HEK293 (cell line): ENCODE results near the gene TUBG2.

Experiments used
- CTCF ChIA-PET: fragments of 350-600 bp; formaldehyde crosslinking; extraction: SDS; loops from one replicate; lab custom pipeline; 2021; ENCODE audit warnings: antibody characterized with exemption; lab: Yijun Ruan, JAX
- POLR2A ChIA-PET: fragments of 300-600 bp; formaldehyde crosslinking; extraction: SDS; loops from one replicate; lab custom pipeline; 2020; ENCODE audit warnings: antibody characterized with exemption, inconsistent platforms; lab: Yijun Ruan, JAX
- H3K27ac ChIP-seq: fragments of 200-500 bp; sonication (Bioruptor generic); 2 replicates; pipeline ENCODE4 v1.5.1; 2014; ENCODE audit warnings: low read depth, low read length, control low read depth, inconsistent platforms; ENCODE audit errors: extremely low read depth
- H3K36me3 ChIP-seq, 2 experiments: fragments of 200-500 bp in 1 of 2; sonication (Bioruptor generic) in 1 of 2; 1 replicate in 1 of 2; 2 replicates in 1 of 2; pipeline ENCODE4 v1.5.1; 2014 to 2017; ENCODE audit warnings: inconsistent platforms in 2 of 2, low read length in 2 of 2; ENCODE audit not compliant: control insufficient read depth in 2 of 2, insufficient read depth in 1 of 2
- H3K4me1 ChIP-seq: fragments of 200-500 bp; sonication (Bioruptor generic); 2 replicates; pipeline ENCODE4 v1.5.1; 2014; ENCODE audit warnings: mild to moderate bottlenecking, low read length, inconsistent platforms; ENCODE audit not compliant: control insufficient read depth, insufficient read depth
- H3K4me3 ChIP-seq: 2 replicates; pipeline ENCODE4 v1.5.1; 2011; ENCODE audit warnings: low read depth, mild to moderate bottlenecking, control low read depth, low read length, moderate library complexity
- H3K9me3 ChIP-seq: fragments of 200-500 bp; sonication (Bioruptor generic); 2 replicates; pipeline ENCODE4 v1.5.1; 2014; ENCODE audit warnings: low read depth, low read length, inconsistent platforms; ENCODE audit not compliant: control insufficient read depth, insufficient read depth
- CTCF ChIP-seq: fragments of 450-650 bp; formaldehyde crosslinking; IDR thresholded peaks from 2 replicates; pipeline ENCODE4 v1.5.1; 2016; ENCODE audit warnings: missing biosample characterization, missing genetic modification characterization
- GLI2 ChIP-seq: fragments of 450-650 bp; formaldehyde crosslinking; IDR thresholded peaks from 2 replicates; pipeline ENCODE4; 2017; ENCODE audit warnings: missing biosample characterization, missing genetic modification characterization, low read depth, borderline replicate concordance
- GLIS1 ChIP-seq: fragments of 450-650 bp; formaldehyde crosslinking; IDR thresholded peaks from 2 replicates; pipeline ENCODE4 v1.5.1; 2016; ENCODE audit warnings: missing biosample characterization, missing genetic modification characterization
- GLIS2 ChIP-seq: fragments of 450-650 bp; formaldehyde crosslinking; IDR thresholded peaks from 2 replicates; pipeline ENCODE4 v1.5.1; 2016; ENCODE audit warnings: missing biosample characterization, missing genetic modification characterization
- KLF7 ChIP-seq: fragments of 450-650 bp; formaldehyde crosslinking; IDR thresholded peaks from 2 replicates; pipeline ENCODE4 v1.5.1; 2016; ENCODE audit warnings: missing biosample characterization, missing genetic modification characterization, borderline replicate concordance
- MEIS1 ChIP-seq: sonication (generic); formaldehyde crosslinking; IDR thresholded peaks from 2 replicates; pipeline ENCODE4 v1.8.1; 2022; ENCODE audit warnings: missing genetic modification reagents, mild to moderate bottlenecking, borderline replicate concordance
- PRDM10 ChIP-seq: fragments of 450-650 bp; formaldehyde crosslinking; IDR thresholded peaks from 2 replicates; pipeline ENCODE4 v1.5.1; 2016; ENCODE audit warnings: missing biosample characterization, missing genetic modification characterization
- RBAK ChIP-seq: fragments of 450-650 bp; formaldehyde crosslinking; IDR thresholded peaks from 2 replicates; pipeline ENCODE4 v1.5.1; 2016; ENCODE audit warnings: missing biosample characterization, missing genetic modification characterization
- SETDB1 ChIP-seq: IDR thresholded peaks from one replicate; pipeline ENCODE4 v1.6.1; 2017; ENCODE audit warnings: mild to moderate bottlenecking, low read length, moderate library complexity, mixed read lengths; ENCODE audit not compliant: insufficient read length
- SP7 ChIP-seq: fragments of 450-650 bp; formaldehyde crosslinking; IDR thresholded peaks from 2 replicates; pipeline ENCODE4 v1.5.1; 2016; ENCODE audit warnings: missing biosample characterization, missing genetic modification characterization
- ZBTB20 ChIP-seq: fragments of 450-650 bp; formaldehyde crosslinking; IDR thresholded peaks from 2 replicates; pipeline ENCODE4 v1.5.1; 2016; ENCODE audit warnings: missing biosample characterization, missing genetic modification characterization
- ZBTB7A ChIP-seq: fragments of 450-650 bp; formaldehyde crosslinking; IDR thresholded peaks from 2 replicates; pipeline ENCODE4 v1.5.1; 2016; ENCODE audit warnings: low read depth, missing biosample characterization, missing genetic modification characterization
- ZFHX2 ChIP-seq: fragments of 450-650 bp; formaldehyde crosslinking; conservative IDR thresholded peaks from 2 replicates; pipeline ENCODE4 v1.5.1; 2016; ENCODE audit warnings: missing biosample characterization, missing genetic modification characterization
- ZNF10 ChIP-seq: fragments of 450-650 bp; formaldehyde crosslinking; IDR thresholded peaks from 2 replicates; pipeline ENCODE4 v1.5.1; 2017; ENCODE audit warnings: missing biosample characterization, missing genetic modification characterization
- ZNF341 ChIP-seq: fragments of 450-650 bp; formaldehyde crosslinking; IDR thresholded peaks from 2 replicates; pipeline ENCODE4; 2016; ENCODE audit warnings: low read depth, missing biosample characterization, missing genetic modification characterization
- ZNF398 ChIP-seq: fragments of 450-650 bp; formaldehyde crosslinking; IDR thresholded peaks from 2 replicates; pipeline ENCODE4 v1.5.1; 2017; ENCODE audit warnings: missing biosample characterization, missing genetic modification characterization
- ZNF623 ChIP-seq: fragments of 450-650 bp; formaldehyde crosslinking; IDR thresholded peaks from 2 replicates; pipeline ENCODE4 v1.5.1; 2016; ENCODE audit warnings: missing biosample characterization, missing genetic modification characterization
- ZNF777 ChIP-seq: fragments of 450-650 bp; formaldehyde crosslinking; IDR thresholded peaks from 2 replicates; pipeline ENCODE4 v1.5.1; 2017; ENCODE audit warnings: missing biosample characterization, missing genetic modification characterization, borderline replicate concordance
- ZSCAN18 ChIP-seq: fragments of 450-650 bp; formaldehyde crosslinking; IDR thresholded peaks from 2 replicates; pipeline ENCODE4 v1.5.1; 2016; ENCODE audit warnings: missing biosample characterization, missing genetic modification characterization

Gene TUBG2

GRCh38 chr17:42675348-42675964 is 16.4 kb downstream of the TUBG2 start:
- Histone ChIP-seq H3K9me3 (no peaks in the 10 kb centered on the region), H3K4me1 (peaks cover 18% of the 10 kb centered on the region), H3K27ac (peak overlapping the region; percentile 82; the same call in 1 of the 2 replicates)
- TF ChIP-seq KLF7 (tag by site-specific recombination) (0 out of 2 replicates have a peak, but pooled peaks have one; percentile 14), SETDB1 (no peak), ZNF10 (tag by site-specific recombination) (0 out of 2 replicates have a peak, but pooled peaks have one; percentile 20), ZBTB20 (peak; percentile 83), CTCF (tag by site-specific recombination) (no peak), ZFHX2 (tag by site-specific recombination) (peak; percentile 48; the same call in 1 of the 2 replicates), PRDM10 (tag by site-specific recombination) (peak; percentile 96), ZSCAN18 (tag by site-specific recombination) (no peak), ZNF623 (tag by site-specific recombination) (no peak), RBAK (tag by site-specific recombination) (no peak), ZBTB7A (tag by site-specific recombination) (no peak), GLIS2 (tag by site-specific recombination) (peak; percentile 41), ZNF341 (peak; percentile 73), SP7 (tag by site-specific recombination) (0 out of 2 replicates have a peak, but pooled peaks have one; percentile 7), GLI2 (no peak), ZNF398 (tag by site-specific recombination) (peak; percentile 84), MEIS1 (CRISPR knock-in tag) (no peak), GLIS1 (tag by site-specific recombination) (peak; percentile 69), ZNF777 (tag by site-specific recombination) (no peak)
- TF ChIP-seq, all 188 proteins: peak for 10
- ChIA-PET CTCF (interaction anchor here (0.6 to 3.3 kb wide), 5 partner anchors 12 to 97 kb away, joined by 3 to 22 read pairs (median 6); partner anchors contain the start of gene PSMC3IP), POLR2A (interaction anchor here (1.1 to 6.1 kb wide), 8 partner anchors 8 to 158 kb away, joined by 3 to 56 read pairs (median 14); partner anchors contain the start of genes PSMC3IP, RETREG3, TUBG1 and TUBG2)
- Histone ChIP-seq H3K36me3 (peaks cover 0 to 33% of the 10 kb centered on the region in 2 experiments; a peak in 1 of 3 replicates), H3K4me3 (peak overlapping the region; percentile 82)
